ENCODE data around the gene VWA3A. TPM values are rescaled to one million over a fixed set of nuclear protein-coding genes. Genes with fewer than 3 reads are reported as not detected.

VWA3A gene
- total and polyA plus RNA-seq, 2 experiments from 2014 or later: 0.45 TPM; not detected in 1

- DNase-seq (ENCODE audit: low spot score) (no peak), ATAC-seq (no peak)
- Mint-ChIP-seq H3K4me1 (peaks cover 11% of the 10 kb centered on the region), H3K27ac (no peak overlapping the region), H3K4me3 (no peak overlapping the region), H3K27me3 (ENCODE audit: insufficient read depth, low read depth, poor library complexity) (peaks cover 2% of the 10 kb centered on the region), H3K9me3 (no peaks in the 10 kb centered on the region; the same call in 2 of the 3 replicates), H3K36me3 (ENCODE audit: low read depth) (no peaks in the 10 kb centered on the region)
- no peaks in the 10 kb centered on the region for H3F3A ChIP-seq (replicated peaks; ENCODE audit: low read depth)
- H3K79me2 ChIP-seq (replicated peaks; ENCODE audit: insufficient read depth): no peaks in the 10 kb centered on the region
- no peaks in the 10 kb centered on the region for H3K36me3 ChIP-seq (ENCODE audit: insufficient read depth)
- H3K27ac ChIP-seq (ENCODE audit: low read depth): no peak overlapping the region
- H2AFZ ChIP-seq: no peak overlapping the region
- no peak overlapping the region for H3K4me2 ChIP-seq
- no peaks in the 10 kb centered on the region for H3K27me3 ChIP-seq (ENCODE audit: insufficient read depth)
- H3K4me3 ChIP-seq: no peak overlapping the region
- no peaks in the 10 kb centered on the region for H4K20me1 ChIP-seq (replicated peaks; ENCODE audit: insufficient read depth)
- no peaks in the 10 kb centered on the region for H3K4me1 ChIP-seq (ENCODE audit: insufficient read depth)
- TF ChIP-seq REST (IDR thresholded peaks at IDR 0.05; ENCODE audit: unreplicated experiment) (no peak), EZH2phosphoT487 (IDR thresholded peaks at IDR 0.05; ENCODE audit: unreplicated experiment) (no peak)
- H3K9me2 ChIP-seq (ENCODE audit: insufficient read depth): no peaks in the 10 kb centered on the region
These were observed 46.7 kb downstream of the VWA3A start for GRCh38 chr16:22139008-22139407.

- Histone ChIP-seq H3K4me1 (ENCODE audit: insufficient read depth) (no peaks in the 10 kb centered on the region), H4K20me1 (replicated peaks; ENCODE audit: insufficient read depth) (no peaks in the 10 kb centered on the region), H2AFZ (no peak overlapping the region), H3K27ac (ENCODE audit: low read depth) (no peak overlapping the region), H3K4me3 (no peak overlapping the region), H3K9me2 (ENCODE audit: insufficient read depth) (no peaks in the 10 kb centered on the region), H3K27me3 (ENCODE audit: insufficient read depth) (no peaks in the 10 kb centered on the region), H3K4me2 (no peak overlapping the region), H3K36me3 (ENCODE audit: insufficient read depth) (no peaks in the 10 kb centered on the region), H3K79me2 (replicated peaks; ENCODE audit: insufficient read depth) (no peaks in the 10 kb centered on the region), H3F3A (replicated peaks; ENCODE audit: low read depth) (no peaks in the 10 kb centered on the region)
- DNase-seq (ENCODE audit: low spot score) (no peak), ATAC-seq (no peak)
- H3K4me3 Mint-ChIP-seq: no peak overlapping the region
- H3K4me1 Mint-ChIP-seq: peaks cover 11% of the 10 kb centered on the region
- peaks cover 2% of the 10 kb centered on the region for H3K27me3 Mint-ChIP-seq (ENCODE audit: insufficient read depth, low read depth, poor library complexity)
- no peaks in the 10 kb centered on the region for H3K36me3 Mint-ChIP-seq (ENCODE audit: low read depth)
- no peak overlapping the region for H3K27ac Mint-ChIP-seq
- H3K9me3 Mint-ChIP-seq: no peaks in the 10 kb centered on the region; the same call in 2 of the 3 replicates
- TF ChIP-seq REST (IDR thresholded peaks at IDR 0.05; ENCODE audit: unreplicated experiment) (no peak), EZH2 (IDR thresholded peaks at IDR 0.05; ENCODE audit: low read depth, unreplicated experiment) (no peak), CREB1 (CRISPR knock-in tag; IDR thresholded peaks at IDR 0.05; ENCODE audit: low read depth) (no peak), STAT1 (IDR thresholded peaks at IDR 0.05; ENCODE audit: unreplicated experiment) (no peak), NANOG (IDR thresholded peaks at IDR 0.05; ENCODE audit: borderline replicate concordance) (no peak), ZNF462 (CRISPR knock-in tag; IDR thresholded peaks at IDR 0.05) (no peak), JUNB (IDR thresholded peaks at IDR 0.05; ENCODE audit: unreplicated experiment) (no peak), ZNF114 (CRISPR knock-in tag; IDR thresholded peaks at IDR 0.05) (no peak)
These were observed 47.4 kb downstream of the VWA3A start for GRCh38 chr16:22139732-22140131.
